Measurements from ENCODE around the gene KLK15. TPM values are rescaled to one million over a fixed set of nuclear protein-coding genes. Genes with fewer than 3 reads are reported as not detected.

Gene KLK15
- total RNA-seq, 1 donor from 2014 or later, result not detected

- no peak for DNase-seq (ENCODE audit: low read depth)
- no peaks in the 10 kb centered on the region for H3K4me1 ChIP-seq (ENCODE audit: insufficient read depth, low read length)
- H3K4me3 ChIP-seq (ENCODE audit: insufficient read depth, low read depth, low read length), result no peak overlapping the region
- no peaks in the 10 kb centered on the region for H3K9me3 ChIP-seq (ENCODE audit: insufficient read depth, low read depth, low read length)
- no peaks in the 10 kb centered on the region for H3K36me3 Mint-ChIP-seq (ENCODE audit: low read depth, unreplicated experiment)
- no peak overlapping the region for H3K9ac ChIP-seq (ENCODE audit: low read length)
- TF ChIP-seq EZH2 (IDR thresholded peaks at IDR 0.05; ENCODE audit: insufficient read depth, low read length), result no peak
- no peak for TF ChIP-seq CTCF (IDR thresholded peaks at IDR 0.05; ENCODE audit: insufficient read depth, low read depth, low read length)
- H3K36me3 ChIP-seq (ENCODE audit: insufficient read depth, low read length), result no peaks in the 10 kb centered on the region
- H4K20me1 ChIP-seq (ENCODE audit: insufficient read depth, low read length), result no peaks in the 10 kb centered on the region
- H3K27ac ChIP-seq (ENCODE audit: low read depth, low read length), result no peak overlapping the region
- H3K79me2 ChIP-seq (ENCODE audit: insufficient read depth, low read length), result no peaks in the 10 kb centered on the region
- no peaks in the 10 kb centered on the region for H3K4me1 Mint-ChIP-seq (ENCODE audit: low read depth, unreplicated experiment)
- no peaks in the 10 kb centered on the region for H3K27me3 ChIP-seq (ENCODE audit: insufficient read depth, low read length)
- H2AFZ ChIP-seq (ENCODE audit: low read depth, low read length), result no peak overlapping the region
- no peak overlapping the region for H3K27ac Mint-ChIP-seq (ENCODE audit: unreplicated experiment)
- H3K27me3 Mint-ChIP-seq (ENCODE audit: low read depth, unreplicated experiment), result peaks cover 28% of the 10 kb centered on the region
- no peak for FAIRE-seq
- peaks cover 7% of the 10 kb centered on the region for H3K9me3 Mint-ChIP-seq (ENCODE audit: unreplicated experiment)
- no peak overlapping the region for H3K4me3 Mint-ChIP-seq (ENCODE audit: unreplicated experiment)
- no peak overlapping the region for H3K4me2 ChIP-seq (ENCODE audit: low read length)
These were observed 37.2 kb upstream of the KLK15 start for GRCh38 chr19:50870417-50871089.

- no peaks in the 10 kb centered on the region for H3K27me3 ChIP-seq (ENCODE audit: insufficient read depth, low read length)
- no peak for TF ChIP-seq EZH2 (IDR thresholded peaks at IDR 0.05; ENCODE audit: insufficient read depth, low read length)
- TF ChIP-seq CTCF (IDR thresholded peaks at IDR 0.05; ENCODE audit: insufficient read depth, low read depth, low read length), result no peak
These were observed 36.1 kb upstream of the KLK15 start for GRCh38 chr19:50869479-50869878.

More at GRCh38 chr19:50869479-50869878, 36.1 kb upstream of the KLK15 start:
- Histone ChIP-seq H3K4me2 (ENCODE audit: low read length) (no peak overlapping the region), H3K36me3 (ENCODE audit: insufficient read depth, low read length) (no peaks in the 10 kb centered on the region), H3K9me3 (ENCODE audit: insufficient read depth, low read depth, low read length) (no peaks in the 10 kb centered on the region), H3K79me2 (ENCODE audit: insufficient read depth, low read length) (no peaks in the 10 kb centered on the region), H3K4me1 (ENCODE audit: insufficient read depth, low read length) (no peaks in the 10 kb centered on the region), H3K4me3 (ENCODE audit: insufficient read depth, low read depth, low read length) (no peak overlapping the region), H2AFZ (ENCODE audit: low read depth, low read length) (no peak overlapping the region), H3K27ac (ENCODE audit: low read depth, low read length) (no peak overlapping the region), H3K9ac (ENCODE audit: low read length) (no peak overlapping the region), H4K20me1 (ENCODE audit: insufficient read depth, low read length) (no peaks in the 10 kb centered on the region)
- Mint-ChIP-seq H3K9me3 (ENCODE audit: unreplicated experiment) (peaks cover 7% of the 10 kb centered on the region), H3K36me3 (ENCODE audit: low read depth, unreplicated experiment) (no peaks in the 10 kb centered on the region), H3K27ac (ENCODE audit: unreplicated experiment) (no peak overlapping the region), H3K27me3 (ENCODE audit: low read depth, unreplicated experiment) (peaks cover 28% of the 10 kb centered on the region), H3K4me3 (ENCODE audit: unreplicated experiment) (no peak overlapping the region), H3K4me1 (ENCODE audit: low read depth, unreplicated experiment) (no peaks in the 10 kb centered on the region)
- no peak for FAIRE-seq
- DNase-seq (ENCODE audit: low read depth), result no peak

All from astrocyte (in vitro differentiated cells and primary cell).